HL-60/S4 treated with retinoic acid at 250 ng/mL for 4 days and 3 days (cell line): ENCODE measurements around the gene PTPN7.

ENCODE experiments used
- in situ Hi-C: fragments of 300-500 bp; cut with MboI; formaldehyde crosslinking; loops from 2 replicates; pipeline ENCODE4 v1.7.0; 2022; ENCODE audit warnings: low sequenced_read_pairs

Gene PTPN7

GRCh38 chr1:202189918-202190715, 29.7 kb upstream of the PTPN7 start:
- in situ Hi-C loops: loop anchor here (10.0 to 25.0 kb wide), 2 partner anchors 135 to 522 kb away; partner anchors contain the start of gene SYT2

GRCh38 chr1:202189001-202189790, 28.8 kb upstream of the PTPN7 start:
- in situ Hi-C loops: loop anchor here (10.0 to 25.0 kb wide), 2 partner anchors 136 to 523 kb away; partner anchors contain the start of gene SYT2

- in situ Hi-C loops: loop anchor here (10.0 to 25.0 kb wide), 2 partner anchors 137 to 524 kb away; partner anchors contain the start of gene SYT2
These were observed 27.4 kb upstream of the PTPN7 start for GRCh38 chr1:202187697-202188407.

GRCh38 chr1:202187041-202187671, 26.8 kb upstream of the PTPN7 start:
- in situ Hi-C loops: loop anchor here (10.0 to 25.0 kb wide), 2 partner anchors 138 to 525 kb away; partner anchors contain the start of gene SYT2

GRCh38 chr1:202186327-202186726, 25.9 kb upstream of the PTPN7 start:
- in situ Hi-C loops: loop anchor here (10.0 to 25.0 kb wide), 2 partner anchors 138 to 526 kb away; partner anchors contain the start of gene SYT2

- in situ Hi-C loops: loop anchor here (10.0 to 25.0 kb wide), 2 partner anchors 140 to 527 kb away; partner anchors contain the start of gene SYT2
These were observed 24.5 kb upstream of the PTPN7 start for GRCh38 chr1:202184750-202185460.

- in situ Hi-C loops: loop anchor here (10.0 to 25.0 kb wide), 2 partner anchors 143 to 530 kb away; partner anchors contain the start of gene SYT2
These were observed 21.9 kb upstream of the PTPN7 start for GRCh38 chr1:202182040-202182877.

- in situ Hi-C loops: loop anchor here (10.0 to 25.0 kb wide), 2 partner anchors 143 to 531 kb away; partner anchors contain the start of gene SYT2
These were observed 21.2 kb upstream of the PTPN7 start for GRCh38 chr1:202181586-202181985.

- in situ Hi-C loops: loop anchor here (10.0 to 25.0 kb wide), 2 partner anchors 144 to 532 kb away; partner anchors contain the start of gene SYT2
These were observed 20.3 kb upstream of the PTPN7 start for GRCh38 chr1:202180751-202181139.

- in situ Hi-C loops: loop anchor here (10.0 to 25.0 kb wide), 2 partner anchors 145 to 532 kb away; partner anchors contain the start of gene SYT2
These were observed 19.7 kb upstream of the PTPN7 start for GRCh38 chr1:202179828-202180750.

GRCh38 chr1:202176949-202177927, 16.8 kb upstream of the PTPN7 start:
- in situ Hi-C loops: loop anchor here (25.0 kb wide), 1 partner anchor 535 kb away; the partner anchor contains the start of gene SYT2

- in situ Hi-C loops: no loop called here
These were observed 13.6 kb upstream of the PTPN7 start for GRCh38 chr1:202173993-202174392.

- in situ Hi-C loops: no loop called here
These were observed 11.6 kb upstream of the PTPN7 start for GRCh38 chr1:202172015-202172355.

- in situ Hi-C loops: no loop called here
These were observed 11.1 kb upstream of the PTPN7 start for GRCh38 chr1:202171292-202172014.

- in situ Hi-C loops: no loop called here
These were observed 10.3 kb upstream of the PTPN7 start for GRCh38 chr1:202170726-202171125.

GRCh38 chr1:202168861-202169260, 8.5 kb upstream of the PTPN7 start:
- in situ Hi-C loops: no loop called here
